Pancreas (tissue), 10 donors: ENCODE results near the gene PRR29. TPM values are rescaled to one million over a fixed set of nuclear protein-coding genes. Genes with fewer than 3 reads are reported as not detected.
A peak's percentile ranks its signal among the peaks of the same experiment; 100 is the strongest.

Experiments used
- ATAC-seq, 4 donors: fragments of 200-7000 bp; cut with Tn5 transposase; one replicate each; pipeline versions ENCODE4 v1.8.0 to v1.9.1; 2020; ENCODE audit warnings: mild to moderate bottlenecking in 4 of 4, moderate library complexity in 4 of 4
- DNase-seq, 6 donors: peaks; one replicate each; pipeline ENCODE4 v3.0.0-alpha.2; 2020
- FAIRE-seq: peaks from 2 replicates; lab custom pipeline; 2012; peaks lifted over from hg19 to GRCh38; lab: Jason Lieb, UNC
- H3K27ac ChIP-seq, 4 donors: fragments of 200-600 bp; sonication (generic); 1 replicate in 3 of 4; 2 replicates in 1 of 4; pipeline versions ENCODE4 v1.5.0 to v1.8.0; 2020
- H3K27me3 ChIP-seq, 4 donors: fragments of 200-600 bp; one replicate each; pipeline ENCODE4 v1.8.0; 2021
- H3K36me3 ChIP-seq, 3 donors: fragments of 200-600 bp; sonication (generic) in 1 of 3; one replicate each; pipeline versions ENCODE4 v1.5.0 to v1.8.0; 2020 to 2021
- H3K4me1 ChIP-seq, 3 donors: fragments of 200-600 bp; one replicate each; pipeline ENCODE4 v1.8.0; 2021
- H3K4me3 ChIP-seq, 4 donors: fragments of 200-600 bp; sonication (generic) in 2 of 4; one replicate each; pipeline versions ENCODE4 v1.5.0 to v1.8.0; 2020 to 2021
- H3K9me3 ChIP-seq, 4 donors: fragments of 200-600 bp; one replicate each; pipeline ENCODE4 v1.8.0; 2021
- WGBS, 2 donors: extraction: QIAGEN DNeasy Blood & Tissue Kit; methylation state at CpG; one replicate each; pipeline ENCODE4 v1.1.7; 2013; 5-methylcytosine and 5-hydroxymethylcytosine counted together
- intact Hi-C, 3 donors: fragments of 100-400 bp; cut with DNase I; formaldehyde crosslinking; loops; one replicate each; pipeline versions ENCODE4 v1.11.1 to v1.14.2; 2022
- polyA plus RNA-seq, 2 donors: library from polyadenylated mRNA; stranded (reverse); fragments of 200-250 nt; gene quantifications; one replicate each; pipeline ENCODE4 v1.2.3, GENCODE V29; 2013
- total RNA-seq, 6 donors: library from RNA; stranded (reverse); fragmentation: NEBNext Ultra II Directional in 4 of 6; extraction: Animal tissue kit (Norgen Biotek cat#: 25700) in 4 of 6; gene quantifications; one replicate each; pipeline versions ENCODE4 v1.2.1 to v1.2.4, GENCODE V29; 2021 to 2023
- TF ChIP-seq, protein P1 (sequence below), 4 donors: fragments of 200-600 bp; sonication (generic) in 3 of 4; IDR thresholded peaks; one replicate each; pipeline versions ENCODE4 v1.5.0 to v1.8.0; 2021; ENCODE audit warnings: antibody characterized with exemption in 4 of 4
- donor health status: healthy with polysubstance abuse.
- donor health status: DM: no; HTN: no; CAD: no; lungs with moderate emphysema.
- donor health status: DM: no; HTN: no; CAD: no.
- donor health status: control.
- donor health status: control.
- donor health status: Bipolar disorder and iron deficiency.
- donor health status: DM: yes; HTN: yes; CAD: no.
- donor health status: DM: no; HTN: no; CAD: no.
- donor health status: DM: no; HTN: no; CAD: no.
- donor health status: DM: yes; HTN: yes; CAD: no.

The PRR29 gene
- total and polyA plus RNA-seq, 8 donors: 0.14 to 0.46 (median 0.22) TPM; not detected in 2

DNA sequence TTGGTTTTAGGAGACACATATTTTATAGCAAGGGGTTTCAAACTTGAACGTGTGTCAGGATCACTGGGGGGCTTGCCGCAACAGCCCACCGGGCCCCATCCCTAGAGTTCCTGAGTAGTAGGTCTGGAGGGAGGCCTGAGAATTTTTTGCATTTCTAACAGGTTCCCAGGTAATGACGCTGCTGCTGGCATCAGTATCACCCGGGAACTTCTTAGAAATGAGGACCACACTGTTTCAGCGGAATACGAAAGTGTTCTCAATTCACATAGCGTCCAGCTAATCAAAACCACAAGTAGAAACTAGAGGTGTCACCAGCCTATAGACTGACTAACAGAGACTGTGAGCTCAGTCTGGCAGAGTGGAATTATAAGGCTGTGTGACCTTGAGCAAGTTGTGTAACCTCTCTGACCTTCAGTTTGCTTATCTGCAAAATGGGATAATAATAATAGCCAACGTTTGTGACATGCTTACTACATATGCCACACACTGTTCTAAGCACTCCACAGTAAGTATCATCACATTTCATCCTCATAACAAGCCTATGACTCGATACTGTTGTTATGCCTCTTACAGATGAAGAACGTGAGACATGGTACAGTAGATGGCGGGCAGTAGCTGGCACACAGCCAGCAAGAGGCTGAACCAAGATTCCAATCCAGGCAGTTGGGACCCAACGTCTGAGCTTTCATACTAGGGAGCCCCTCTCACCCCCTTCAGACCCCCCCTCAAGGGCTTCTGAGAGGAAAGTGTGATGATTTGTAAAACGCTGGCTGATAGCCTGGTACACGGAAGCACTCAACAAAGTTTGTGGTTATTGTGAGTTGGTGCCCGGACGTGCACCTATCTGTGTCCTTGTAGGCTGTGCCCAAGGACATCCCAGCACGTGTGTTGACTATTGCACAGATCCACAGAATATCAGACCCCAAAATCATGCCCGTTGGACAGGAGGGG lies 26.9 kb downstream of the PRR29 start:
- DNase-seq: peak in 2 of 6 donors; percentile 57 to 68
- TF ChIP-seq, protein P1, sequence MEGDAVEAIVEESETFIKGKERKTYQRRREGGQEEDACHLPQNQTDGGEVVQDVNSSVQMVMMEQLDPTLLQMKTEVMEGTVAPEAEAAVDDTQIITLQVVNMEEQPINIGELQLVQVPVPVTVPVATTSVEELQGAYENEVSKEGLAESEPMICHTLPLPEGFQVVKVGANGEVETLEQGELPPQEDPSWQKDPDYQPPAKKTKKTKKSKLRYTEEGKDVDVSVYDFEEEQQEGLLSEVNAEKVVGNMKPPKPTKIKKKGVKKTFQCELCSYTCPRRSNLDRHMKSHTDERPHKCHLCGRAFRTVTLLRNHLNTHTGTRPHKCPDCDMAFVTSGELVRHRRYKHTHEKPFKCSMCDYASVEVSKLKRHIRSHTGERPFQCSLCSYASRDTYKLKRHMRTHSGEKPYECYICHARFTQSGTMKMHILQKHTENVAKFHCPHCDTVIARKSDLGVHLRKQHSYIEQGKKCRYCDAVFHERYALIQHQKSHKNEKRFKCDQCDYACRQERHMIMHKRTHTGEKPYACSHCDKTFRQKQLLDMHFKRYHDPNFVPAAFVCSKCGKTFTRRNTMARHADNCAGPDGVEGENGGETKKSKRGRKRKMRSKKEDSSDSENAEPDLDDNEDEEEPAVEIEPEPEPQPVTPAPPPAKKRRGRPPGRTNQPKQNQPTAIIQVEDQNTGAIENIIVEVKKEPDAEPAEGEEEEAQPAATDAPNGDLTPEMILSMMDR (IDR thresholded peaks at IDR 0.05): no peak
- no peaks in the 10 kb centered on the region for H3K9me3 ChIP-seq
- no peak for FAIRE-seq
- H3K27me3 ChIP-seq: no peaks in the 10 kb centered on the region
- H3K4me3 ChIP-seq: peak overlapping the region in 1 of 4 donors; percentile 2
- H3K36me3 ChIP-seq: no peaks in the 10 kb centered on the region
- intact Hi-C loops: loop anchor here in 1 of 3 donors (10.0 kb wide), 1 partner anchor 110 kb away; the partner anchor contains the start of gene ERN1
- whole genome bisulfite sequencing, 2 donors: 32 to 35% methylated on average over 19 of the region's 19 CpGs
- ATAC-seq: peak; percentile 17 to 23 (median 19)
- H3K27ac ChIP-seq: peak overlapping the region in 3 of 4 donors; percentile 19 to 58 (median 54)
- peaks cover 11 to 24% (median 14%) of the 10 kb centered on the region in 3 donors for H3K4me1 ChIP-seq

DNA sequence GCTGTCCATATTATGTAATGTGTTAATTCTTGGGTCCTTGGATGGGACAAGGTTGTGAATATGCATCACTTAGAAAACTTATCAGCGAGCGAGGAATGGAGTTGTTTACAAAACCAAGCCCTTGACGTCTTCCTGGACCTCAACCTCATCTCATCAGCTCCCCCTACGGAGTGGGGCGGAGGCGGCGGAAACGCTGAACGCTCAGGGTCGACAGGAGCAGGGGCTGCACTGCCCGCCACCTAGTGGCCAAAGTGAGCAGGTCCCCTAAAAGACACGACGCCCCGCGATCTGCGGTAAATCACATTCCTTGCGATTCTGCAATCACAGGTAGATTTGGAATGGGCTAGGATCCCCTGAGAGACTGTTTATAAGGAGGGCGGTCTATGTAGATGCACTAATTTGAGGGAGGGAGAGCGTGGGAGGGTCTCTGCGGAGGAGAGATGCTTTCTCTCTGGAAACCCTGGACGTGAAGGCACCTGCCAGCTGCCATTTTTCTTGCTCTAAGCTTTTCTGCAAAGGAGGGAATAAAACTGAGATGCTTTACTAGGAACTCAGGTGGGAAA lies 27.7 kb downstream of the PRR29 start:
- no peaks in the 10 kb centered on the region for H3K9me3 ChIP-seq
- no peaks in the 10 kb centered on the region for H3K27me3 ChIP-seq
- FAIRE-seq (no peak), ATAC-seq (peak; percentile 58 to 85 (median 79)), DNase-seq (peak; percentile 63 to 85 (median 74))
- peak overlapping the region in 1 of 4 donors; percentile 2 for H3K4me3 ChIP-seq
- H3K27ac ChIP-seq: peak overlapping the region in 2 of 4 donors; percentile 54 to 58
- H3K4me1 ChIP-seq: peaks cover 11 to 24% (median 14%) of the 10 kb centered on the region in 3 donors
- intact Hi-C loops: loop anchor here in 1 of 3 donors (10.0 kb wide), 1 partner anchor 109 kb away; the partner anchor contains the start of gene ERN1
- TF ChIP-seq, protein P1 (IDR thresholded peaks at IDR 0.05): peak; percentile 77 to 93 (median 92)
- 1 to 3% methylated on average over 21 of the region's 21 CpGs for WGBS, 2 donors
- no peaks in the 10 kb centered on the region for H3K36me3 ChIP-seq

DNA sequence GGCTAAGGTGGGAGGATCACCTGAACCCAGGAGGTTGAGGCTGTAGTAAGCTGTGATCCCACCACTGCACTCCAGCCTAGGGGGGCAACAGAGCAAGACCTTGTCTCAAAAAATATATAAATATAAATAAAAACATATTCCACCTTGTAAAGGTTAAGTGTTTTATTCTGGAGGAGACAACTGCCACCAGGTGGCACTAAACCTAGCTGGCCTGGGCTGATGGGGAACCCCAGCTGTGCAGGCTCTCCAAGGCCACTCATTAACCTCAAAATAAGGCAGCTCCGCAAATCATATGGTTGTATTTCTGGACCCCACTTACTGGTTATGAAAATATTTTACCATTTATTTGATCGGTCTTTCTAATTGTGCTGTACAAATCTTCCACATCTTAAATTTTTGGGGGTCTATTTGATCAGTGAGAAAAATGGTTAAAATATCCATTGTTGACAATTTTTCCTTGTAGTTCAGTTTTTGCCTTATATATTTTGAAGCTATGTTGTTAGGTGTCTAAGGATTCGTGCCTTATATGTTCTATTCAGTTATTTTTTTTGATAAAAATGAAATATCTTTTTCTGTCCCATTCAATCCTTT lies 30.8 kb downstream of the PRR29 start:
- no peaks in the 10 kb centered on the region for H3K36me3 ChIP-seq
- peaks cover 11 to 22% (median 14%) of the 10 kb centered on the region in 3 donors for H3K4me1 ChIP-seq
- TF ChIP-seq, protein P1 (IDR thresholded peaks at IDR 0.05): peak; percentile 61 to 75 (median 66)
- intact Hi-C loops: loop anchor here in 1 of 3 donors (10.0 kb wide), 1 partner anchor 106 kb away; the partner anchor contains the start of gene ERN1
- FAIRE-seq (no peak), DNase-seq (peak in 4 of 6 donors; percentile 57 to 73 (median 66)), ATAC-seq (peak; percentile 53 to 66 (median 64))
- no peaks in the 10 kb centered on the region for H3K9me3 ChIP-seq
- H3K27ac ChIP-seq: no peak overlapping the region
- no peaks in the 10 kb centered on the region for H3K27me3 ChIP-seq
- H3K4me3 ChIP-seq: no peak overlapping the region
- 18% methylated on average over 3 of the region's 3 CpGs for WGBS, 2 donors

DNA sequence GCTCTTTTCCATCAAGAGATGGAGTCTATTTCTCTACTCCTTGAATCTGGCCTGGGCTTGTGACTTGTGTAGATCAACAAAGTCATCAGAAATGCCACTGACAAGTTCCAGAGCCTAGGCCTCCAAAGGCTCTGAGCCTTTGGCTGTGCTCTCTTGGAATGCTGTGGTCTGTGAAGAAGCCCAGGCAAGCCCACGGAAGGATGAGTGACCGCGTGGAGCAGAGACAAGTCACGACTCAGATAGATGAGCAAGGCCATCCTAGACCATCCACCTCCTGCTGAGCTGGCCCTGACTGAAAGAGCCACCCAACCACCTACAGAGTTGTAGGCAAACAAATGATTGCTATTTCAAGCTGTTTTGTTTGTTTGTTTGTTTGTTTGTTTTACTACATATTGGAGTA lies 33.9 kb downstream of the PRR29 start:
- H3K27me3 ChIP-seq: no peaks in the 10 kb centered on the region
- TF ChIP-seq, protein P1 (IDR thresholded peaks at IDR 0.05): no peak
- FAIRE-seq (no peak), ATAC-seq (no peak), DNase-seq (no peak)
- 92 to 96% methylated on average over 4 of the region's 4 CpGs for WGBS, 2 donors
- intact Hi-C loops: loop anchor here in 1 of 3 donors (10.0 kb wide), 1 partner anchor 103 kb away; the partner anchor contains the start of gene ERN1
- H3K36me3 ChIP-seq: no peaks in the 10 kb centered on the region
- no peaks in the 10 kb centered on the region for H3K9me3 ChIP-seq
- no peak overlapping the region for H3K27ac ChIP-seq
- no peak overlapping the region for H3K4me3 ChIP-seq
- H3K4me1 ChIP-seq: no peaks in the 10 kb centered on the region
